HEK293 (cell line): ENCODE results near the gene TRAP1.

Source experiments
- CTCF ChIA-PET: fragments of 350-600 bp; formaldehyde crosslinking; extraction: SDS; loops from one replicate; lab custom pipeline; 2021; ENCODE audit warnings: antibody characterized with exemption; lab: Yijun Ruan, JAX
- POLR2A ChIA-PET: fragments of 300-600 bp; formaldehyde crosslinking; extraction: SDS; loops from one replicate; lab custom pipeline; 2020; ENCODE audit warnings: antibody characterized with exemption, inconsistent platforms; lab: Yijun Ruan, JAX
- H3K27ac ChIP-seq: fragments of 200-500 bp; sonication (Bioruptor generic); 2 replicates; pipeline ENCODE4 v1.5.1; 2014; ENCODE audit warnings: low read depth, low read length, control low read depth, inconsistent platforms; ENCODE audit errors: extremely low read depth
- H3K36me3 ChIP-seq, 2 experiments: fragments of 200-500 bp in 1 of 2; sonication (Bioruptor generic) in 1 of 2; 1 replicate in 1 of 2; 2 replicates in 1 of 2; pipeline ENCODE4 v1.5.1; 2014 to 2017; ENCODE audit warnings: inconsistent platforms in 2 of 2, low read length in 2 of 2; ENCODE audit not compliant: control insufficient read depth in 2 of 2, insufficient read depth in 1 of 2
- H3K4me1 ChIP-seq: fragments of 200-500 bp; sonication (Bioruptor generic); 2 replicates; pipeline ENCODE4 v1.5.1; 2014; ENCODE audit warnings: mild to moderate bottlenecking, low read length, inconsistent platforms; ENCODE audit not compliant: control insufficient read depth, insufficient read depth
- H3K4me3 ChIP-seq: 2 replicates; pipeline ENCODE4 v1.5.1; 2011; ENCODE audit warnings: low read depth, mild to moderate bottlenecking, control low read depth, low read length, moderate library complexity
- H3K9me3 ChIP-seq: fragments of 200-500 bp; sonication (Bioruptor generic); 2 replicates; pipeline ENCODE4 v1.5.1; 2014; ENCODE audit warnings: low read depth, low read length, inconsistent platforms; ENCODE audit not compliant: control insufficient read depth, insufficient read depth
- EGR2 ChIP-seq: fragments of 450-650 bp; formaldehyde crosslinking; IDR thresholded peaks from 2 replicates; pipeline ENCODE4 v1.5.1; 2016; ENCODE audit warnings: low read depth, missing biosample characterization, missing genetic modification characterization
- GLIS2 ChIP-seq: fragments of 450-650 bp; formaldehyde crosslinking; IDR thresholded peaks from 2 replicates; pipeline ENCODE4 v1.5.1; 2016; ENCODE audit warnings: missing biosample characterization, missing genetic modification characterization
- ZFP41 ChIP-seq: fragments of 450-650 bp; formaldehyde crosslinking; IDR thresholded peaks from 2 replicates; pipeline ENCODE4 v1.5.1; 2016; ENCODE audit warnings: missing biosample characterization, missing genetic modification characterization, borderline replicate concordance
- ZNF341 ChIP-seq: fragments of 450-650 bp; formaldehyde crosslinking; IDR thresholded peaks from 2 replicates; pipeline ENCODE4; 2016; ENCODE audit warnings: low read depth, missing biosample characterization, missing genetic modification characterization
- ZNF580 ChIP-seq: fragments of 450-650 bp; formaldehyde crosslinking; IDR thresholded peaks from 2 replicates; pipeline ENCODE4 v1.5.1; 2016; ENCODE audit warnings: missing biosample characterization, missing genetic modification characterization
- ZNF658 ChIP-seq: fragments of 450-650 bp; formaldehyde crosslinking; IDR thresholded peaks from 2 replicates; pipeline ENCODE4; 2016; ENCODE audit warnings: missing biosample characterization, missing genetic modification characterization
- ZNF747 ChIP-seq: fragments of 450-650 bp; formaldehyde crosslinking; IDR thresholded peaks from 2 replicates; pipeline ENCODE4 v1.5.1; 2016; ENCODE audit warnings: missing biosample characterization, missing genetic modification characterization
- ZSCAN30 ChIP-seq: fragments of 450-650 bp; IDR thresholded peaks from 2 replicates; pipeline ENCODE4 v1.5.1; 2018; ENCODE audit warnings: missing biosample characterization, mild to moderate bottlenecking, missing genetic modification characterization, moderate library complexity
- TF ChIP-seq, protein P1 (sequence below): fragments of 450-650 bp; formaldehyde crosslinking; conservative IDR thresholded peaks from 2 replicates; pipeline ENCODE4 v1.5.1; 2016; ENCODE audit warnings: low read depth, missing biosample characterization, missing genetic modification characterization
- TF ChIP-seq, protein P2 (sequence below): fragments of 450-650 bp; formaldehyde crosslinking; IDR thresholded peaks from 2 replicates; pipeline ENCODE4 v1.5.1; 2016; ENCODE audit warnings: missing biosample characterization, missing genetic modification characterization
- TF ChIP-seq, protein P3 (sequence below): fragments of 450-650 bp; formaldehyde crosslinking; IDR thresholded peaks from 2 replicates; pipeline ENCODE4 v1.5.1; 2016; ENCODE audit warnings: missing biosample characterization, missing genetic modification characterization

Gene TRAP1

DNA sequence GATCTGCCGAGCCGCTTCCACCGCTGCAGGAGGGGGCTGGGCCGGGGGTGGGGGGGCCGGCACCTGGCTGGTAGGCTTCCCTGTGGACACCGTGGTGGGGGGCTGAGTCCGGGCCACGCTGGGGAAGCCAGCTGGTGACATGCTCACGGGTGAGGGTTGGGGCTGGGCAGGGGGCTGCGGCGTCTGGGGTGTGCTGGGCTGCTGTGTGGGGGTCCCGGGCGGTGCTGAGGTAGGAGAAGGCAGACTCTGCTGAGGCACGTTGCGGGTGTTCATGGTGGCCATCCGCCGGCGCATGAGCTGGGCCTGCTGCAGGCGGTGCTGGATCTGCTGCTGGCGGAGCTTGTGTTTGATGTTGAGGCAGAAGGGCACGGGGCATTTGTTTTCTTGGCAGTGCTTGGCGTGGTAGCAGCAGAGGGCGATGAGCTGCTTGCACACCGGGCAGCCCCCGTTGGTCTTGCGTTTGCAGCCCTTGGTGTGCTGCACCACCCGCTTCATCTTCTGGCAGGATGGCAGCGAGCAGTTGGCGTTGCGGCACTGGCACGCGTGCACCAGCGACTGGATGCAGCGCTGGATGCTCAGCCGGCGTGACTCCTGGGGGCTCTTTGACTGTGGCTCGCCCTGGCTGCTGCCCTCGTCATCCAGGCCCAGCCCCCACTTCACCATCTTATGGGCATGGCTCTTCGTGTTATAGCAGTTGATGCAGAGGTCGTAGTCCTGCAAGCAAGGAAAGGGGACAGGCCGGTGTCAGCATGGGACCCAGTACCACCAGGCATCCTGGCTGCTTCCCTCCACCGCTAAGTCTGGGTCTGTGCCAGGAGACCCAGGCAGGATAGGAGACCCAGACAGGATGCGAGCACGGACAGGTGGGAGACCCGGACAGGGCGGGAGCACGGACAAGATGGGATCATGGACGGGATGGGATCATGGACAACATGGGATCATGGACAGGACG lies 12.1 kb upstream of the TRAP1 start:
- Histone ChIP-seq H3K4me1 (no peaks in the 10 kb centered on the region), H3K27ac (no peak overlapping the region), H3K36me3 (peaks cover 0 to 69% of the 10 kb centered on the region in 2 experiments; a peak in 2 of 3 replicates), H3K9me3 (no peaks in the 10 kb centered on the region)
- POLR2A ChIA-PET: no interaction called here
- no peak for TF ChIP-seq ZFP41
- no peak for TF ChIP-seq ZNF580 (tag by site-specific recombination)
- TF ChIP-seq, protein P1, sequence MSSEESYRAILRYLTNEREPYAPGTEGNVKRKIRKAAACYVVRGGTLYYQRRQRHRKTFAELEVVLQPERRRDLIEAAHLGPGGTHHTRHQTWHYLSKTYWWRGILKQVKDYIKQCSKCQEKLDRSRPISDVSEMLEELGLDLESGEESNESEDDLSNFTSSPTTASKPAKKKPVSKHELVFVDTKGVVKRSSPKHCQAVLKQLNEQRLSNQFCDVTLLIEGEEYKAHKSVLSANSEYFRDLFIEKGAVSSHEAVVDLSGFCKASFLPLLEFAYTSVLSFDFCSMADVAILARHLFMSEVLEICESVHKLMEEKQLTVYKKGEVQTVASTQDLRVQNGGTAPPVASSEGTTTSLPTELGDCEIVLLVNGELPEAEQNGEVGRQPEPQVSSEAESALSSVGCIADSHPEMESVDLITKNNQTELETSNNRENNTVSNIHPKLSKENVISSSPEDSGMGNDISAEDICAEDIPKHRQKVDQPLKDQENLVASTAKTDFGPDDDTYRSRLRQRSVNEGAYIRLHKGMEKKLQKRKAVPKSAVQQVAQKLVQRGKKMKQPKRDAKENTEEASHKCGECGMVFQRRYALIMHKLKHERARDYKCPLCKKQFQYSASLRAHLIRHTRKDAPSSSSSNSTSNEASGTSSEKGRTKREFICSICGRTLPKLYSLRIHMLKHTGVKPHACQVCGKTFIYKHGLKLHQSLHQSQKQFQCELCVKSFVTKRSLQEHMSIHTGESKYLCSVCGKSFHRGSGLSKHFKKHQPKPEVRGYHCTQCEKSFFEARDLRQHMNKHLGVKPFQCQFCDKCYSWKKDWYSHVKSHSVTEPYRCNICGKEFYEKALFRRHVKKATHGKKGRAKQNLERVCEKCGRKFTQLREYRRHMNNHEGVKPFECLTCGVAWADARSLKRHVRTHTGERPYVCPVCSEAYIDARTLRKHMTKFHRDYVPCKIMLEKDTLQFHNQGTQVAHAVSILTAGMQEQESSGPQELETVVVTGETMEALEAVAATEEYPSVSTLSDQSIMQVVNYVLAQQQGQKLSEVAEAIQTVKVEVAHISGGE (tag by site-specific recombination): no peak
- TF ChIP-seq GLIS2 (tag by site-specific recombination): no peak
- TF ChIP-seq, all 188 proteins: peak for 0
- no peak overlapping the region for H3K4me3 ChIP-seq
- CTCF ChIA-PET: no interaction called here

DNA sequence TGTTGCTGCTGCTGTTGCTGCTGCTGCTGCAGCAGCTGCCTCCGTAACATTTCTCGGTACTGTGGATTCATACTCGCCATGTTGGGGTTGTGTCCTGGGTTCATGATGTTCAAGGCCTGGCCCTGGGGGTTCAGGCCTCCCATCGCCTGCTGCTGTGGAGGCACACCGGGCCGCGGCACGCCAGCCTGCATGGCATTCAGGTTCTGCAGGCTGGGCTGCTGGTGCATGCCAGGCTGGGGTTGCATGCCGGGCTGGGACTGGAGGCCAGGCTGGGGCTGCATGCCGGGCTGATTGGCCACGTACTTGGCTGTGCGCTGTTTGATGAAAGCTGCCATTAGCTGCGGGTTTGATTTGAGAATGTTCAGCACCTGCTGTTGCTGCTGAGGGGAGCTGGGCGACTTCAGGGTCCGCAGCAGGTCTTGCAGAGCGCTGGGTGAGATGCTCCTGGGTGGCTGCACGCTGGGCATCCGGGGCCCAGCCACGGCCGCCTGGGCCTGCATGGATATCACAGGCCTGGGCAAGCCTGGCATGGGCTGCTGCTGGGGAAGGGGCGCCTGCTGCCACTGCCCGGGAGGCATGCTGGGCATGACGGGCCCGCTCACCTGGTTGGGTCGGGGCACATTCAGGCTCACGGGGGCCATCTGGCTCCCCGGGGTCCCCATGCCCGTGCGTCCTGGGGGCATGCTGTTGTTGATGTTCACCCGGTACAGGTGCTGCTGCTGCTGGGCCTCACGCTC lies 11.3 kb upstream of the TRAP1 start:
- H3K4me3 ChIP-seq: no peak overlapping the region
- TF ChIP-seq ZNF580 (tag by site-specific recombination) (no peak), ZSCAN30 (tag by site-specific recombination) (no peak), EGR2 (tag by site-specific recombination) (no peak), ZNF747 (tag by site-specific recombination) (no peak), ZNF658 (tag by site-specific recombination) (no peak), ZNF341 (tag by site-specific recombination) (no peak)
- TF ChIP-seq, protein P2, sequence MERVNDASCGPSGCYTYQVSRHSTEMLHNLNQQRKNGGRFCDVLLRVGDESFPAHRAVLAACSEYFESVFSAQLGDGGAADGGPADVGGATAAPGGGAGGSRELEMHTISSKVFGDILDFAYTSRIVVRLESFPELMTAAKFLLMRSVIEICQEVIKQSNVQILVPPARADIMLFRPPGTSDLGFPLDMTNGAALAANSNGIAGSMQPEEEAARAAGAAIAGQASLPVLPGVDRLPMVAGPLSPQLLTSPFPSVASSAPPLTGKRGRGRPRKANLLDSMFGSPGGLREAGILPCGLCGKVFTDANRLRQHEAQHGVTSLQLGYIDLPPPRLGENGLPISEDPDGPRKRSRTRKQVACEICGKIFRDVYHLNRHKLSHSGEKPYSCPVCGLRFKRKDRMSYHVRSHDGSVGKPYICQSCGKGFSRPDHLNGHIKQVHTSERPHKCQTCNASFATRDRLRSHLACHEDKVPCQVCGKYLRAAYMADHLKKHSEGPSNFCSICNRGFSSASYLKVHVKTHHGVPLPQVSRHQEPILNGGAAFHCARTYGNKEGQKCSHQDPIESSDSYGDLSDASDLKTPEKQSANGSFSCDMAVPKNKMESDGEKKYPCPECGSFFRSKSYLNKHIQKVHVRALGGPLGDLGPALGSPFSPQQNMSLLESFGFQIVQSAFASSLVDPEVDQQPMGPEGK (tag by site-specific recombination): no peak
- TF ChIP-seq, protein P3, sequence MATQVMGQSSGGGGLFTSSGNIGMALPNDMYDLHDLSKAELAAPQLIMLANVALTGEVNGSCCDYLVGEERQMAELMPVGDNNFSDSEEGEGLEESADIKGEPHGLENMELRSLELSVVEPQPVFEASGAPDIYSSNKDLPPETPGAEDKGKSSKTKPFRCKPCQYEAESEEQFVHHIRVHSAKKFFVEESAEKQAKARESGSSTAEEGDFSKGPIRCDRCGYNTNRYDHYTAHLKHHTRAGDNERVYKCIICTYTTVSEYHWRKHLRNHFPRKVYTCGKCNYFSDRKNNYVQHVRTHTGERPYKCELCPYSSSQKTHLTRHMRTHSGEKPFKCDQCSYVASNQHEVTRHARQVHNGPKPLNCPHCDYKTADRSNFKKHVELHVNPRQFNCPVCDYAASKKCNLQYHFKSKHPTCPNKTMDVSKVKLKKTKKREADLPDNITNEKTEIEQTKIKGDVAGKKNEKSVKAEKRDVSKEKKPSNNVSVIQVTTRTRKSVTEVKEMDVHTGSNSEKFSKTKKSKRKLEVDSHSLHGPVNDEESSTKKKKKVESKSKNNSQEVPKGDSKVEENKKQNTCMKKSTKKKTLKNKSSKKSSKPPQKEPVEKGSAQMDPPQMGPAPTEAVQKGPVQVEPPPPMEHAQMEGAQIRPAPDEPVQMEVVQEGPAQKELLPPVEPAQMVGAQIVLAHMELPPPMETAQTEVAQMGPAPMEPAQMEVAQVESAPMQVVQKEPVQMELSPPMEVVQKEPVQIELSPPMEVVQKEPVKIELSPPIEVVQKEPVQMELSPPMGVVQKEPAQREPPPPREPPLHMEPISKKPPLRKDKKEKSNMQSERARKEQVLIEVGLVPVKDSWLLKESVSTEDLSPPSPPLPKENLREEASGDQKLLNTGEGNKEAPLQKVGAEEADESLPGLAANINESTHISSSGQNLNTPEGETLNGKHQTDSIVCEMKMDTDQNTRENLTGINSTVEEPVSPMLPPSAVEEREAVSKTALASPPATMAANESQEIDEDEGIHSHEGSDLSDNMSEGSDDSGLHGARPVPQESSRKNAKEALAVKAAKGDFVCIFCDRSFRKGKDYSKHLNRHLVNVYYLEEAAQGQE (tag by site-specific recombination): no peak
- ChIA-PET POLR2A (no interaction called here), CTCF (no interaction called here)
- H3K4me1 ChIP-seq: no peaks in the 10 kb centered on the region
- H3K27ac ChIP-seq: no peak overlapping the region
- peaks cover 0 to 63% of the 10 kb centered on the region in 2 experiments; a peak in 2 of 3 replicates for H3K36me3 ChIP-seq
- H3K9me3 ChIP-seq: no peaks in the 10 kb centered on the region
